Measurements from ENCODE around the gene ZNF385A.

- no peak for TF ChIP-seq YY1 (IDR thresholded peaks at IDR 0.05)
- TF ChIP-seq RAD21 (IDR thresholded peaks at IDR 0.05), result no peak
Measured at GRCh38 chr12:54425702-54426101, 41.2 kb upstream of the ZNF385A start.
